NT2/D1 (cell line): Measurements from ENCODE around the gene DCTN5.

ENCODE experiments used
- SUZ12 ChIP-seq: IDR thresholded peaks from 2 replicates; pipeline ENCODE4 v1.6.1; 2011; ENCODE audit not compliant: insufficient read length, insufficient read depth; ENCODE audit errors: extremely low read depth
- YY1 ChIP-seq: IDR thresholded peaks from 2 replicates; pipeline ENCODE4 v1.6.1; 2011; ENCODE audit not compliant: insufficient read length, insufficient read depth
- ZNF274 ChIP-seq: IDR thresholded peaks from 2 replicates; pipeline ENCODE4 v1.6.1; 2011; ENCODE audit warnings: mild to moderate bottlenecking, low read depth, low read length

DNA sequence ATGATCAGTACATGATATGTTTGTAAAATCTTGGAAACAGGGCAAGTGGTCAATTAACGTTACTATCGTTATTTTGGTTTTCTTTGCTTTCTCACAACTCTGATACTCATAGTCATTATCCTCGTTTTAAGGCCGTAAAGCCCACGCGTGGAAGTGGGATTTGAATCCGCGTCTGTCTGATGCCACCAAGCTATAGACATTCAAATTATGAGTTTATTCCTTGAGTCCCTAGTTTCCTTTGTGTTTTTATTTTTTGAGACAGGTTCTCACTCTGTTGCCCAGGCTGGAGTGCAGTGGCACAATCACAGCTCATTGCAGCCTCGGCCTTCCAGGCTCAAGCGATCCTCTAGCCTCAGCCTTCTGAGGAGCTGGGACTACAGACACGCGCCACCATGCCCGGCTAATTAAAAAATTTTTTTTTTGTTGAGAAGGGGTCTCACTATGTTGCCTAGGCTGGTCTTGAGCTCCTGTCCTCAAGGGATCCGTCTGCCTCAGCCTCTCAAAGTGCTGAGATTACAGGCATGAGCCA is 1.0 kb downstream of the DCTN5 start:
- TF ChIP-seq ZNF274 = no peak
- TF ChIP-seq YY1 = no peak
- TF ChIP-seq SUZ12 = no peak
